Fibroblast of mammary gland (primary cell): ENCODE results near the gene CRIM1.

Experiments used
- DNase-seq: peaks from one replicate; pipeline ENCODE4 v3.0.0-alpha.2; 2010; ENCODE audit warnings: low read depth
- H3K4me3 ChIP-seq: 2 replicates; pipeline ENCODE4 v1.5.1; 2011; ENCODE audit warnings: low read depth, mild to moderate bottlenecking, low read length, moderate library complexity; ENCODE audit not compliant: control insufficient read depth
- CTCF ChIP-seq: conservative IDR thresholded peaks from 2 replicates; pipeline ENCODE4 v1.5.1; 2011; ENCODE audit warnings: low read depth, low read length, inconsistent platforms; ENCODE audit not compliant: control insufficient read depth, insufficient read depth

CRIM1 gene

GRCh38 chr2:36523153-36523552, 167.6 kb downstream of the CRIM1 start:
- DNase-seq, result no peak

GRCh38 chr2:36525245-36525644, 169.7 kb downstream of the CRIM1 start:
- no peak for TF ChIP-seq CTCF
- DNase-seq, result no peak
- no peak overlapping the region for H3K4me3 ChIP-seq

More at GRCh38 chr2:36523153-36523552, 167.6 kb downstream of the CRIM1 start:
- no peak overlapping the region for H3K4me3 ChIP-seq
- TF ChIP-seq CTCF, result no peak

GRCh38 chr2:36526226-36526625, 170.6 kb downstream of the CRIM1 start:
- peak; percentile 30 for DNase-seq
- no peak overlapping the region for H3K4me3 ChIP-seq
- no peak for TF ChIP-seq CTCF

GRCh38 chr2:36528274-36528673, 172.7 kb downstream of the CRIM1 start:
- TF ChIP-seq CTCF, result no peak
- no peak for DNase-seq
- H3K4me3 ChIP-seq, result no peak overlapping the region

GRCh38 chr2:36528766-36529392, 173.3 kb downstream of the CRIM1 start:
- H3K4me3 ChIP-seq, result no peak overlapping the region
- no peak for DNase-seq
- no peak for TF ChIP-seq CTCF

- peak; percentile 79 for DNase-seq
- H3K4me3 ChIP-seq, result no peak overlapping the region
- TF ChIP-seq CTCF, result no peak
Measured at GRCh38 chr2:36530178-36530982, 174.8 kb downstream of the CRIM1 start.
